CD4-positive, alpha-beta T cell treated with Interleukin-6 at 100 ng/mL for 8 hours (primary cell): Measurements from ENCODE around the gene SCYL2.
"Not testable (repeated sequence)": the region's sequence is repeated elsewhere in the genome, so short reads cannot be mapped to it uniquely, and the experiment has no call there.

Source experiments
- DNase-seq: peaks from one replicate; pipeline ENCODE4 v3.0.0-alpha.2; 2020; ENCODE audit warnings: mixed read lengths, low spot score

Gene SCYL2

GRCh38 chr12:100266835-100267602, at the start of gene SCYL2, which contains the start of gene DEPDC4:
Gene SCYL2 (plus strand): TSS chr12:100267177. CDS start chr12:100282971, 15,794 bp downstream.
Gene DEPDC4 (minus strand): TSS chr12:100267079. CDS start chr12:100267076, 3 bp downstream.
- peak; percentile 92 for DNase-seq

DNA sequence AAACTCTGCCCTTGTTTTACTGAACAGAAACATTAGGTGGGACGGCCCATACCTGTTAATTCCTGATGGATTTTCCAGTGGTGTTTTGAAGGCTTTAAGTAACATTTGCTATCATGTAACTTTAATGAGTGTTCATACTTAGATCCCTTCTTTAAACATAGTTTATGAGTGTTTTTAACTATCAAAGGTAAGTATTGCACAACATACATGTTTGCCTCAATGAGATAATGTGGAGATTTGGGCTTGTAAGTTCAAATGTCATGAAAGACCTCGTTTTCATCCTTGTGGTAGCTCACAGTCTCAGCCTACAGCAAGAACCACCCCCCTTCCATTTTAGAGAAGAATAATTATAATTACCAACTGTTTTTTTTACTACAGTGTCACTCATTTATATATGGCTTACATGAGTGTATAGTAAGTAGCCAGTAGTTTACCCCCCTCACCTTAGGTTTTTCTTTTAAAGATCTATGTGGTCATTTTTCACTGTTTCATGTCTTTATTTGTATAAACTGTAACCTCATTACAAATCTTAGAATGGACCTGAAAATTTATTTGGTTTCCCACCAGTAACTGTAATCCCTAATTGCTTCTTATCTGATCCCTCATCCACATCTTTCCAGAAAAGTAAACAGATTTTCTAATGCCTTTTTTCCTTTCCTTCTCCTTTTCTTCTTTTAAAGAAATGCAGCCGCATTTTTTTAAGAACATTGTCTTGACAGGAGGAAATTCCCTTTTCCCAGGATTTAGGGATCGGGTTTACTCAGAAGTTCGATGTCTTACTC, 47.5 kb upstream of the SCYL2 start:
- DNase-seq = no peak

- no peak for DNase-seq
Observed at GRCh38 chr12:100221523-100221922, 45.5 kb upstream of the SCYL2 start.

DNA sequence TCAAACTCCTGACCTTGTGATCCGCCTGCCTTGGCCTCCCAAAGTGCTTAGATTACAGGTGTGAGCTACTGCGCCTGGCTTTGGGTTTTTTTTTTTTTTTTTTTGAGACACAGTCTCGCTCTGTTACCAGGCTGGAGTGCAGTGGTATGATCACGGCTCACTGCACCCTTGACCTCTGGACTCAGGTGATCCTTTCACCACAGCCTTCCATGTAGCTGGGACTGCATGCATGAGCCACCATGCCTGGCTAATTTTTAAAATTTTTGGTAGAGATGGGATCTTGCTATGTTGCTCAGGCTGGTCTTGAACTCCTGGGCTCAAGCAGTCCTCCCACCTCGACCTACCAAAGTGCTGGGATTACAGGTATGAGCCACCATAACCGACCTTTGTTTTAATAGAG, 44.8 kb upstream of the SCYL2 start:
- not testable (repeated sequence) for DNase-seq

DNA sequence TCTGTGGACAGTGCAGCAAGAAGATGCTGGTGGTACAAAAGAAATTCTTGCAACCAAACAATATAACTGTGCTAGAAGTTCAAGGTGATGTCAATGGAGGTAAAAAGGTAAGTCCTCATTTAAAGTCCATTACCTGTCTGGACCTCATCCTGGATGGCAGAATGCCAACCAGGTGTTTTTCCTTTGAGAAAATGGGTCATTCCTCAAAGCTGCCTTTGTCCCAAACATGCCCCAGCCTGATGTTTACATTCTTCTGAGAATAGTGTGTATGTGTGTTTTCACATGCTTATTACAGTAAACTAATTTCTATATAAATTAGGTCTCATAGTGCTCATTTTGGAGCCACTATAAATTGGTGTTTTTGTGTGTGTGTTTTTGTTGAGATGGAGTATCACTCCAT, 41.5 kb upstream of the SCYL2 start:
- DNase-seq = no peak

DNA sequence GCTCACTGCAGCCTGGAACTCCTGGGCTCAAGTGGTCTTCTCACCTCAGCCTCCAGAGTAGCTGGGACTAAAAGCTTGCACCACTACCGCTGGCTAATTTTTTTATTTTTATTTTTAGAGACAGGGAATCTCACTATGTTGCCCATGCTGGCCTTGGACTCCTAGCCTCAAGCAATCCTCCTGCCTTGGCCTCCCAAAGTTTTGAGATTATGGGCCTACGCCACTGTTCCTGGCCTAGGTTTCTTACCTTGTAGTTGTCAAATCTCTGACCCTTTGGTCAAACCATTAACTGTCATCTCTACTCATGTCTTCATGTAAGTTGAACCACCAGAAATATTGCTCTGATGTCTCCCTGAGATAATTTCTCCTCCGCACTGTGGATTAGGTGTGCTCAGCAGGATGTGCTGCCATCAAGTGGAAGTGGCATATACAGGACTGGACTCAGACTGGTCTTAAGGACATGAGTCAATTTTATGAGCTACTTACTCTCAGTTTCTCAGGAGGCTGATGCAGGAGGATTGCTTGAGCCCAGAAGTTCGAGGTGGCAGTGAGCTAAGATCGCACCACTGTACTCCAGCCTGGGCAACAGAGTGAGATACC, 37.8 kb upstream of the SCYL2 start:
- DNase-seq = no peak

- no peak for DNase-seq
Observed at GRCh38 chr12:100229876-100230275, 37.1 kb upstream of the SCYL2 start.

- not testable (repeated sequence) for DNase-seq
Observed at GRCh38 chr12:100231873-100232272, 35.1 kb upstream of the SCYL2 start.

- DNase-seq = no peak
Observed at GRCh38 chr12:100234166-100234565, 32.8 kb upstream of the SCYL2 start.

DNA sequence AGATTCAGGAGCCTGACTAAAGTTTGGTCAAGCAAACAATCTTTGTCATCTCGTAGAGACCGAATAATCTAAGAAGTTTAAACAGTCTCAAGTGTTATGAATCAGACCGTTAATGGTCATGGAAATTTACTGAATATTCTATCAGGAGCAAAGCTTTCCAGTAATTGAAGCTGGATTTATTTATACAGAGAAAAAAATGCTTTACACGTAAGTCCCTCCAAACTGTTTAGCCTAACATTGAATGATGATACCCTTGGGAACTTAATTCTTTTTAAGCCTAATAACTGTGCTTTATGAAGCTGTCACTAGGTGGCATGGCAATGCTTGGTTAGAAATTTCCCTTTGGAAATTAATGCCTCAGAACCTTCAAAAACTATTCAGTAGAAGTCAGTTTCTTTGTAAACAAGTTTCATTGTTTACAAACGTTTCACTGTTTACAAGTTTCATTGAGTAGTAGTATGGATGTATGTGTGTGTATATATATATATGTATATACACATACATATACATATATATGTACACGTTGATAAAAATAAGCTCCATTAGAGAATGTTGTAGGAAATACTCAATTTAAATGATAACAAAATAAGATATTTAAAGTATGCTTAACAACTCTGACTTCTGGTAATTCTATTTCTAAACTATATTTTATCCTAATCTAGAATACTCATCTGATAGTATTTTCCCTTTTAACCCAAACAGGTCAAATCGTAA, 32.2 kb upstream of the SCYL2 start:
- peak; percentile 3 for DNase-seq

DNA sequence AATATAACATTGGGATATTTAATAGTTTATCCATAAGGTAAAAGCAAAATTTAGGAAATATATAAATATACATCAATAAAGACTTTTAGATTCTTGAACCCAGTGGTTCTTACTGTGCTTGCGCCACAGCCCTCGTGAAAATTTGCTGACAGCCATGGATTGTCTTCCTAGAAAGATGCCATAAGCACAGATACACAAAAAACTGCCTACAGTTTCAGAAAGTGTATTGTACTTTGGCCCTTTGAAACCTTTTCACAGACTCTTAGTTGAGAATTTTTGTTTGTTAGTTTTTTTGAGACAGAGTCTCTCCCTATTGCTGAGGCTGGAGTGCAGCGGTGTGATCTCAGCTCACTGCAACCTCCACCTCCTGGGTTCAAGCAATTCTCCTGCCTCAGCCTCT, 28.2 kb upstream of the SCYL2 start:
- no peak for DNase-seq

GRCh38 chr12:100239589-100239988, 27.4 kb upstream of the SCYL2 start:
- no peak for DNase-seq

DNA sequence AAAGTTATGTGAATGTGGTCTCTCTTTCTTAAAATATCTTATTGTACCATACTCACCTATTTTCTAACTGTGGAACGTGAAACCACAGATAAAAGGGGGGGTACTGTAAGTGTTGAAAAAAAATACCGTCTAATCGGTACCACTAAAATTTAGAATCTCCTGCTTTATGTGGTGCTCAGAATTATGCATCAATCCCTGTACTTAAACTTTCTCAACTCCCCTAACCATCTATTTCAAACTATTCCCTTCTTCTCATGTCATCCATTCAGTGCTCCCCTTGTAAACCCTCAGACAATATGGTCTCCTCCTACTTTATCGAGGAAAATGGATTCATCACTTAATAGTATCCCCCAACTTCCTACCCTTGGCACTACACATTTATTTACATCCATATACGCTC, 23.8 kb upstream of the SCYL2 start:
- DNase-seq = no peak

DNA sequence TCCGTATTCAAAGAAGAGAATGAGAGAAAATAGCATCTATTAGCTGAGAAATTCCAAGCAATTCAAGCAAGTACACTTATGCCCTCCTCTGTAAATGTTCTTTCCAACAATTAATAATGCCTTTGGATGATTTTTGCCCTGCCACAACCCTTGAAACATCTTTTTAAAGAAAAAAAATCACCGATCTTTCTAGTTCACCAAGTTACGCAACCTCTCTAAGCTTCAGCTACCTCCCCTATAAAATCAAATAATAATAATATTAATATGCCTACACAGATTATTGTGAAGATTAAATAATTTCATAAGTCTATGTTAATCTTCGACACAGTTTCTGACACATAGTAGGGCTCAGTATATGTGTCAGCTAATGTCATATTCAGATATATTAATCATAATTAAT, 19.2 kb upstream of the SCYL2 start:
- DNase-seq = no peak

DNA sequence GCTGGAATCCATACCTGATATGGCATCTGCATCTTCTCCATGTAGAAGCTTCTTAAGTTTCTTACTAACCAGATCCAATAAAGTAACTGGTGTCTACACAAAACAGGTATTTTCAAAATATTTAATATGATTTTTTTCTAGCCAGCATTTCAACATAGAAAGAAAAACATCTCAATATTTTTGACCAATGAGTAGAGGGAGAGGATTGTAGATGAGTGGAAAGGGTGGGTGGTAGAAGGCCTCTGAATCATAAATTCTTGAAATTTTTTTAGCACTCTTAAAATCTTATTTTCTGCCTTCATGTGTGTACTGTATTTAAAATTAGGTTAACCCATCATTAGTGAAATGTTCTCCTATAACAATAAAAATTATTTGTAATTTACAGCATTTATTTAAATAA, 18.1 kb upstream of the SCYL2 start:
- DNase-seq = no peak

- DNase-seq = no peak
Observed at GRCh38 chr12:100249941-100250340, 17.0 kb upstream of the SCYL2 start.

GRCh38 chr12:100251917-100252316, 15.1 kb upstream of the SCYL2 start:
- no peak for DNase-seq

DNA sequence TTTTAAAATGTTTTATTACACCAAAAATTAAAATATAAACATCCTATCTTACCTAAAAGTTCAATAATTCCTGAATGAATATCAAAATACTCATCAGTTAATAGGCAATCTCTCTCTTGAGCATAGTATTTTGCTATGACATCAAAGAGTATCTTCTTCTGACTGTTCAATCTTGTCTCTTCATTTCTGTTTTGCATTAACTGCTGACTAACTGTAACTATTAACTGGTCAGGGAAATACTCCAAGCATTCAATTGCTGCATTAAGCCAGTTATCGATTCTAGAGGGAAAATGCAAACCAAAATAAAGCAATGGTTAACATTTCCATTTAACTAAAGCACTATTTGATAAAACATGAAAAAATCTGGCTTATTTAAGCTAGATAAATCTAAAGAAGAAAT, 13.5 kb upstream of the SCYL2 start:
- DNase-seq = no peak

DNA sequence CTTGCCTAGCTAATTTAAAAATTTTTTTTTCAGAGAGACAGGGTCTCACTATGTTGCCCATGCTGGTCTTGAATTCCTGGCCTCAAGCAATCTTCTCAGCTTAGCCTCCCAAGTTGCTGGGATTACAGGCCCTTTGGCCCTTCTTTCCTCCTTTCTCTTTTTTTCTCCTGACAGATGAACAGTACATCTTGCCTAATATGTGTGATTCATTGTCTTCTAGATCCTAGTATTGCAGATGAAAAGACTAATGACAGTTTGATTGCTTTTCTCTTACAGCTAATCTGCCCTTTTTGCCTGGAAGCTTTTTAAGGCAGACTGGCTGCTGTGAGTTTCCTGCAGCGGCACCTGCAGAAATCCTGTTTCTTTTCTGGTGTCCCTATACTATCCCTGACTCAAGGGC, 12.1 kb upstream of the SCYL2 start:
- DNase-seq = no peak

DNA sequence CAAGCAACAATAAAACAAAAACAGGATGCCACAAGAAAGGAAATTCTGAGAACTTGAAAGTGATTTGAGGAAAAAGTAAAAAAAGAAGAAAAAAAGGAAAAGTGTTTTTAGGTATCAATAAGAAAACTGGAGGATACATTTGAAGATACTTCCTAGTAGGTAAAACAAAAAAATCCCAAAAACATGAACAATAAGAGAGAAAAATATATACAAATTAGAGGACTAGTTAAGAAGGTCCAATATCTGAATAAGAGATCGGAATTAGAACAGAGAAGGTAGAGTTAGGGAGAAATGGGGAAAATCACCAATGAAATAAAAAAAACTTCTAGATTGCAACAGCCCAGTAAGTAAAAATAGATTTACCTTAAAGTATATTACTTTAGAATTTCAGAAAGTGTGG, 8.8 kb upstream of the SCYL2 start:
- no peak for DNase-seq

- DNase-seq = no peak
Observed at GRCh38 chr12:100263131-100263530, 3.8 kb upstream of the SCYL2 start.

DNA sequence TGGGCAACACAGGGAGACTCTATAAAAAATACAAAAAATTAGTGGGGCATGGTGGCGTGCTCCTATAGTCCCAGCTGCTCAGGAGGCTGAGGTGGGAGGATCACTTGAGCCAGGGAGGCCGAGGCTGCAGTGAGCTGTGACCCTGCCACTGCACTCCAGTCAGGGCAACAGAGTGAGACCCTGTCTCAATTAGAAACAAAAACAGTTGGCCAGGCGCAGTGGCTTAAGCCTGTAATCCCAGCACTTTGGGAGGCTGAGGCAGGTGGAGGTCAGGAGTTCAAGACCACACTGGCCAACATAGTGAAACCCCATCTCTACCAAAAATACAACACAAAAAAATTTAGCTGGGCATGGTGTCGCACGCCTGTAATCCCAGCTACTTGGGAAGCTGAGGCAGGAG, 1.9 kb upstream of the SCYL2 start:
- DNase-seq = not testable (repeated sequence)
